CD4-positive, alpha-beta T cell treated with Interferon alpha-2 for 1 hour (primary cell): ENCODE measurements around the gene CKB.
"Not testable (repeated sequence)": the region's sequence is repeated elsewhere in the genome, so short reads cannot be mapped to it uniquely, and the experiment has no call there.

ENCODE experiments used
- DNase-seq, 2 donors: peaks; one replicate each; pipeline ENCODE4 v3.0.0-alpha.2; 2020 to 2022

The CKB gene

GRCh38 chr14:103526247-103526913, 3.8 kb upstream of the CKB start:
- DNase-seq, result peak in 1 of 2 donors; percentile 27

- not testable (repeated sequence) for DNase-seq
These were observed 3.0 kb upstream of the CKB start for GRCh38 chr14:103525430-103526246.

GRCh38 chr14:103524002-103524935, 1.6 kb upstream of the CKB start:
- no peak for DNase-seq

GRCh38 chr14:103523575-103523954, 935 bp upstream of the CKB start:
- DNase-seq, result no peak

GRCh38 chr14:103521951-103522563, 573 bp downstream of the CKB start:
- peak in 1 of 2 donors; percentile 24 for DNase-seq

- DNase-seq, result peak in 1 of 2 donors; percentile 33
These were observed 1.1 kb downstream of the CKB start for GRCh38 chr14:103521438-103521950.

- peak; percentile 75 to 83 for DNase-seq
These were observed 1.8 kb downstream of the CKB start for GRCh38 chr14:103520657-103521437.

- DNase-seq, result no peak
These were observed 2.4 kb downstream of the CKB start for GRCh38 chr14:103520269-103520656.

- no peak for DNase-seq
These were observed 2.8 kb downstream of the CKB start for GRCh38 chr14:103519837-103520212.

- DNase-seq, result no peak
These were observed 3.4 kb downstream of the CKB start for GRCh38 chr14:103519043-103519836.

GRCh38 chr14:103518422-103519042, 4.1 kb downstream of the CKB start:
- DNase-seq, result peak; percentile 43 to 64

- DNase-seq, result no peak
These were observed 4.8 kb downstream of the CKB start for GRCh38 chr14:103517721-103518421.

GRCh38 chr14:103517174-103517566, 5.5 kb downstream of the CKB start:
- no peak for DNase-seq

GRCh38 chr14:103516426-103517173, 6.0 kb downstream of the CKB start:
- no peak for DNase-seq

- no peak for DNase-seq
These were observed 7.8 kb downstream of the CKB start for GRCh38 chr14:103514596-103515421.

GRCh38 chr14:103512701-103513611, 9.7 kb downstream of the CKB start:
- DNase-seq, result no peak

- not testable (repeated sequence) for DNase-seq
These were observed 10.4 kb downstream of the CKB start for GRCh38 chr14:103512180-103512579.
